HepG2 (cell line): Measurements from ENCODE around the gene AP4S1. TPM values are rescaled to one million over a fixed set of nuclear protein-coding genes. Genes with fewer than 3 reads are reported as not detected.

Experiments
- GTF2F1 ChIP-seq: fragments of 150-350 bp; IDR thresholded peaks from 2 replicates; pipeline ENCODE4 v1.6.1; 2014; ENCODE audit warnings: low read length
- KLF11 ChIP-seq: IDR thresholded peaks from 2 replicates; pipeline ENCODE4 v1.6.1; 2016; ENCODE audit warnings: missing compliant biosample characterization
- PRPF4 ChIP-seq: fragments of 200-400 bp; formaldehyde crosslinking; IDR thresholded peaks from 2 replicates; pipeline ENCODE4 v1.6.1; 2016; ENCODE audit warnings: low read length, low read depth; ENCODE audit not compliant: poor library complexity, severe bottlenecking
- SETDB1 ChIP-seq: sonication (generic); formaldehyde crosslinking; IDR thresholded peaks from 2 replicates; pipeline ENCODE4 v1.5.1; 2020; ENCODE audit warnings: missing genetic modification reagents, mild to moderate bottlenecking, borderline replicate concordance
- SUZ12 ChIP-seq: fragments of 150-350 bp; IDR thresholded peaks from 2 replicates; pipeline ENCODE4 v1.6.1; 2014; ENCODE audit warnings: low read depth, low read length
- TAF15 ChIP-seq: fragments of 200-400 bp; formaldehyde crosslinking; IDR thresholded peaks from one replicate; pipeline ENCODE4 v1.6.1; 2018; ENCODE audit warnings: mild to moderate bottlenecking, low read depth, low read length; ENCODE audit not compliant: poor library complexity, severe bottlenecking
- TCF7 ChIP-seq: sonication (generic); IDR thresholded peaks from 2 replicates; pipeline ENCODE4 v1.6.1; 2016; ENCODE audit warnings: antibody characterized with exemption, low read depth
- U2AF2 ChIP-seq: fragments of 200-400 bp; formaldehyde crosslinking; IDR thresholded peaks from 2 replicates; pipeline ENCODE4 v1.6.1; 2017; ENCODE audit warnings: low read depth, mild to moderate bottlenecking, low read length
- ZBTB3 ChIP-seq: sonication (generic); formaldehyde crosslinking; IDR thresholded peaks from 2 replicates; pipeline ENCODE4 v1.4.0; 2020; ENCODE audit warnings: low read depth, mild to moderate bottlenecking, moderate library complexity, missing genetic modification reagents, borderline replicate concordance
- ZNF234 ChIP-seq: sonication (generic); formaldehyde crosslinking; conservative IDR thresholded peaks from 2 replicates; pipeline ENCODE4 v1.5.1; 2020; ENCODE audit warnings: mild to moderate bottlenecking, missing genetic modification reagents
- ZNF354B ChIP-seq: sonication (generic); formaldehyde crosslinking; IDR thresholded peaks from 2 replicates; pipeline ENCODE4 v1.8.0; 2022; ENCODE audit warnings: mild to moderate bottlenecking, missing genetic modification reagents
- ZNF546 ChIP-seq: sonication (generic); formaldehyde crosslinking; conservative IDR thresholded peaks from 2 replicates; pipeline ENCODE4 v1.8.1; 2023; ENCODE audit warnings: mild to moderate bottlenecking, missing genetic modification reagents
- ZNF674 ChIP-seq: sonication (generic); formaldehyde crosslinking; IDR thresholded peaks from 2 replicates; pipeline ENCODE4 v1.5.0; 2020; ENCODE audit warnings: low read depth, mild to moderate bottlenecking, missing genetic modification reagents
- ZNF839 ChIP-seq: sonication (generic); formaldehyde crosslinking; IDR thresholded peaks from 2 replicates; pipeline ENCODE4 v1.4.0; 2020; ENCODE audit warnings: missing genetic modification reagents, mild to moderate bottlenecking, borderline replicate concordance
- polyA plus RNA-seq, 8 experiments: library from polyadenylated mRNA; depleted of rRNA in 3 of 8; stranded (reverse) in 7 of 8; unstranded in 1 of 8; fragments of >200 nt; fragmentation: Illumina TruSeq in 4 of 8; extraction: Trizol in 4 of 8; gene quantifications; 2 replicates each; pipeline versions ENCODE4 v1.2.1 to v1.2.3, GENCODE V29; 2011 to 2016; ENCODE audit warnings: low read depth in 4 of 8, missing spikeins in 1 of 8, mixed read lengths in 1 of 8; ENCODE audit not compliant: insufficient read depth in 1 of 8
- total RNA-seq, 5 experiments: library from RNA; depleted of rRNA; stranded (reverse); fragments of >200 nt; fragmentation: Illumina TruSeq; extraction: Trizol; gene quantifications; 2 replicates each; pipeline ENCODE4 v1.2.3, GENCODE V29; 2016; ENCODE audit warnings: low read depth in 1 of 5
- TF ChIP-seq, protein P1 (sequence below): sonication (generic); formaldehyde crosslinking; IDR thresholded peaks from 2 replicates; pipeline ENCODE4 v1.4.0; 2020; ENCODE audit warnings: missing genetic modification reagents, borderline replicate concordance
- TF ChIP-seq, protein P2 (sequence below): sonication (generic); formaldehyde crosslinking; IDR thresholded peaks from 2 replicates; pipeline ENCODE4 v1.8.1; 2023; ENCODE audit warnings: mild to moderate bottlenecking, missing genetic modification reagents, borderline replicate concordance
- TF ChIP-seq, protein P3 (sequence below): sonication (generic); formaldehyde crosslinking; IDR thresholded peaks from 2 replicates; pipeline ENCODE4 v1.4.0; 2020; ENCODE audit warnings: mild to moderate bottlenecking, missing genetic modification reagents, borderline replicate concordance
- TF ChIP-seq, protein P4 (sequence below): sonication (generic); formaldehyde crosslinking; IDR thresholded peaks from 2 replicates; pipeline ENCODE4 v1.4.0; 2020; ENCODE audit warnings: mild to moderate bottlenecking, missing genetic modification reagents

AP4S1 gene
- total and polyA plus RNA-seq, 2 of the 13 experiments (the other 11 are each of a cell fraction or from before 2014, with no cell fraction given): 3.9 to 21.1 TPM

DNA sequence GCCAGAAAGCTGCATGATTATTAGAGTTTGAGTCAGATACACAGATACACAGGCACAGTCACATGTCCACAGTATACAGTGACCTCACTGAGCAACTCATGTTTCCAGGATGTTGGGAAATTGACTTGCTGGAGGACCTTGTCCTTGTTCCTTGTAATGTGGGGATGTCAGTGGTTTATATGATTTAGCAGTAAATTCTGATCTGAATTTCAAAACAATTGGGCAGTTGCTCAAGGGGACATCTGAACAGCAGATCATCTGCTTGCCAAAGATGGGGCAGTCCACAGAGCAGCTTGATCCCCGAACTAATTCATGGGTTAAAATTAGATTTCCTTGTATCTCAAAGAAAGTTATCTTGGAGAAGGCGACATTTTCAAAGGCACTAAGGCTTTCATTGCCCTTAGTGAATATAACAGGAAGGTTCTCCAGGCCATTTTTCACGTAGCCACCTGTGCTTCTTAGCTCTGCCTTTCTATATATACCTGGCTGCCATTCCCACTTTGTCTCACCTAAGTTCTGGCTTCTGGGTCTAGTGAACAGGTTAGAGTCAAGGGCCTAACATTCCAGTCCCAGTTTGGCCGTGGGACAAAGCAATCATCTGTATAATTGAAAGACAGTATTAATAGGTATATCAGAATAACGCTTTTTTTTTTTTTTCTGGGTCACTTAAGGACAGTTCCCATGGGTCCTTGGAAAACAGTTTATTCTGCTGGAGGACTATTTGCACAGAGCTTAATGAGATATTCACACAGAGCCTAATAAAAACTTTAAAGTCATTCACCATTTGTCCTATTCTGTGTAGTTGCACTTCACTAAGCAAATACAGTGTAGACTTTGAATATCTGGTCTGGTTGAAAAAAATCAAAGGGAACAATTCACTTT is 65.7 kb downstream of the AP4S1 start (continued):
- TF ChIP-seq TAF15 (no peak), ZNF839 (CRISPR knock-in tag) (no peak), ZNF234 (CRISPR knock-in tag) (no peak), ZNF354B (CRISPR knock-in tag) (peak; percentile 62; the same call in 1 of the 2 replicates), KLF11 (no peak), SUZ12 (no peak), ZBTB3 (CRISPR knock-in tag) (no peak), ZNF674 (no peak), PRPF4 (no peak), TCF7 (peak; percentile 21; the same call in 1 of the 2 replicates), ZNF546 (CRISPR knock-in tag) (no peak), GTF2F1 (0 out of 2 replicates have a peak, but pooled peaks have one; percentile 70), U2AF2 (no peak), SETDB1 (CRISPR knock-in tag) (no peak)
- TF ChIP-seq, protein P1, sequence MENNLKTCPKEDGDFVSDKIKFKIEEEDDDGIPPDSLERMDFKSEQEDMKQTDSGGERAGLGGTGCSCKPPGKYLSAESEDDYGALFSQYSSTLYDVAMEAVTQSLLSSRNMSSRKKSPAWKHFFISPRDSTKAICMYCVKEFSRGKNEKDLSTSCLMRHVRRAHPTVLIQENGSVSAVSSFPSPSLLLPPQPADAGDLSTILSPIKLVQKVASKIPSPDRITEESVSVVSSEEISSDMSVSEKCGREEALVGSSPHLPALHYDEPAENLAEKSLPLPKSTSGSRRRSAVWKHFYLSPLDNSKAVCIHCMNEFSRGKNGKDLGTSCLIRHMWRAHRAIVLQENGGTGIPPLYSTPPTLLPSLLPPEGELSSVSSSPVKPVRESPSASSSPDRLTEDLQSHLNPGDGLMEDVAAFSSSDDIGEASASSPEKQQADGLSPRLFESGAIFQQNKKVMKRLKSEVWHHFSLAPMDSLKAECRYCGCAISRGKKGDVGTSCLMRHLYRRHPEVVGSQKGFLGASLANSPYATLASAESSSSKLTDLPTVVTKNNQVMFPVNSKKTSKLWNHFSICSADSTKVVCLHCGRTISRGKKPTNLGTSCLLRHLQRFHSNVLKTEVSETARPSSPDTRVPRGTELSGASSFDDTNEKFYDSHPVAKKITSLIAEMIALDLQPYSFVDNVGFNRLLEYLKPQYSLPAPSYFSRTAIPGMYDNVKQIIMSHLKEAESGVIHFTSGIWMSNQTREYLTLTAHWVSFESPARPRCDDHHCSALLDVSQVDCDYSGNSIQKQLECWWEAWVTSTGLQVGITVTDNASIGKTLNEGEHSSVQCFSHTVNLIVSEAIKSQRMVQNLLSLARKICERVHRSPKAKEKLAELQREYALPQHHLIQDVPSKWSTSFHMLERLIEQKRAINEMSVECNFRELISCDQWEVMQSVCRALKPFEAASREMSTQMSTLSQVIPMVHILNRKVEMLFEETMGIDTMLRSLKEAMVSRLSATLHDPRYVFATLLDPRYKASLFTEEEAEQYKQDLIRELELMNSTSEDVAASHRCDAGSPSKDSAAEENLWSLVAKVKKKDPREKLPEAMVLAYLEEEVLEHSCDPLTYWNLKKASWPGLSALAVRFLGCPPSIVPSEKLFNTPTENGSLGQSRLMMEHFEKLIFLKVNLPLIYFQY: no peak
- TF ChIP-seq, protein P2, sequence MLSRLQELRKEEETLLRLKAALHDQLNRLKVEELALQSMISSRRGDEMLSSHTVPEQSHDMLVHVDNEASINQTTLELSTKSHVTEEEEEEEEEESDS (CRISPR knock-in tag): peak; percentile 61; the same call in 1 of the 2 replicates
- TF ChIP-seq, protein P3, sequence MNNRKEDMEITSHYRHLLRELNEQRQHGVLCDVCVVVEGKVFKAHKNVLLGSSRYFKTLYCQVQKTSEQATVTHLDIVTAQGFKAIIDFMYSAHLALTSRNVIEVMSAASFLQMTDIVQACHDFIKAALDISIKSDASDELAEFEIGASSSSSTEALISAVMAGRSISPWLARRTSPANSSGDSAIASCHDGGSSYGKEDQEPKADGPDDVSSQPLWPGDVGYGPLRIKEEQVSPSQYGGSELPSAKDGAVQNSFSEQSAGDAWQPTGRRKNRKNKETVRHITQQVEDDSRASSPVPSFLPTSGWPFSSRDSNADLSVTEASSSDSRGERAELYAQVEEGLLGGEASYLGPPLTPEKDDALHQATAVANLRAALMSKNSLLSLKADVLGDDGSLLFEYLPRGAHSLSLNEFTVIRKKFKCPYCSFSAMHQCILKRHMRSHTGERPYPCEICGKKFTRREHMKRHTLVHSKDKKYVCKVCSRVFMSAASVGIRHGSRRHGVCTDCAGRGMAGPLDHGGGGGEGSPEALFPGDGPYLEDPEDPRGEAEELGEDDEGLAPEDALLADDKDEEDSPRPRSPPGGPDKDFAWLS (CRISPR knock-in tag): no peak
- TF ChIP-seq, protein P4, sequence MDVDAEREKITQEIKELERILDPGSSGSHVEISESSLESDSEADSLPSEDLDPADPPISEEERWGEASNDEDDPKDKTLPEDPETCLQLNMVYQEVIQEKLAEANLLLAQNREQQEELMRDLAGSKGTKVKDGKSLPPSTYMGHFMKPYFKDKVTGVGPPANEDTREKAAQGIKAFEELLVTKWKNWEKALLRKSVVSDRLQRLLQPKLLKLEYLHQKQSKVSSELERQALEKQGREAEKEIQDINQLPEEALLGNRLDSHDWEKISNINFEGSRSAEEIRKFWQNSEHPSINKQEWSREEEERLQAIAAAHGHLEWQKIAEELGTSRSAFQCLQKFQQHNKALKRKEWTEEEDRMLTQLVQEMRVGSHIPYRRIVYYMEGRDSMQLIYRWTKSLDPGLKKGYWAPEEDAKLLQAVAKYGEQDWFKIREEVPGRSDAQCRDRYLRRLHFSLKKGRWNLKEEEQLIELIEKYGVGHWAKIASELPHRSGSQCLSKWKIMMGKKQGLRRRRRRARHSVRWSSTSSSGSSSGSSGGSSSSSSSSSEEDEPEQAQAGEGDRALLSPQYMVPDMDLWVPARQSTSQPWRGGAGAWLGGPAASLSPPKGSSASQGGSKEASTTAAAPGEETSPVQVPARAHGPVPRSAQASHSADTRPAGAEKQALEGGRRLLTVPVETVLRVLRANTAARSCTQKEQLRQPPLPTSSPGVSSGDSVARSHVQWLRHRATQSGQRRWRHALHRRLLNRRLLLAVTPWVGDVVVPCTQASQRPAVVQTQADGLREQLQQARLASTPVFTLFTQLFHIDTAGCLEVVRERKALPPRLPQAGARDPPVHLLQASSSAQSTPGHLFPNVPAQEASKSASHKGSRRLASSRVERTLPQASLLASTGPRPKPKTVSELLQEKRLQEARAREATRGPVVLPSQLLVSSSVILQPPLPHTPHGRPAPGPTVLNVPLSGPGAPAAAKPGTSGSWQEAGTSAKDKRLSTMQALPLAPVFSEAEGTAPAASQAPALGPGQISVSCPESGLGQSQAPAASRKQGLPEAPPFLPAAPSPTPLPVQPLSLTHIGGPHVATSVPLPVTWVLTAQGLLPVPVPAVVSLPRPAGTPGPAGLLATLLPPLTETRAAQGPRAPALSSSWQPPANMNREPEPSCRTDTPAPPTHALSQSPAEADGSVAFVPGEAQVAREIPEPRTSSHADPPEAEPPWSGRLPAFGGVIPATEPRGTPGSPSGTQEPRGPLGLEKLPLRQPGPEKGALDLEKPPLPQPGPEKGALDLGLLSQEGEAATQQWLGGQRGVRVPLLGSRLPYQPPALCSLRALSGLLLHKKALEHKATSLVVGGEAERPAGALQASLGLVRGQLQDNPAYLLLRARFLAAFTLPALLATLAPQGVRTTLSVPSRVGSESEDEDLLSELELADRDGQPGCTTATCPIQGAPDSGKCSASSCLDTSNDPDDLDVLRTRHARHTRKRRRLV: no peak; the same call in 1 of the 2 replicates
